NOMO-1 treated with DMSO at 0.1 percent for 48 hours (cell line): ENCODE data around the gene DNAJB8.
A peak's percentile ranks its signal among the peaks of the same experiment; 100 is the strongest.

Source experiments
- DNase-seq: peaks from one replicate; lab custom pipeline; 2025; ENCODE audit not compliant: unreplicated experiment; lab: John Stamatoyannopoulos, UW

DNAJB8 gene

DNA sequence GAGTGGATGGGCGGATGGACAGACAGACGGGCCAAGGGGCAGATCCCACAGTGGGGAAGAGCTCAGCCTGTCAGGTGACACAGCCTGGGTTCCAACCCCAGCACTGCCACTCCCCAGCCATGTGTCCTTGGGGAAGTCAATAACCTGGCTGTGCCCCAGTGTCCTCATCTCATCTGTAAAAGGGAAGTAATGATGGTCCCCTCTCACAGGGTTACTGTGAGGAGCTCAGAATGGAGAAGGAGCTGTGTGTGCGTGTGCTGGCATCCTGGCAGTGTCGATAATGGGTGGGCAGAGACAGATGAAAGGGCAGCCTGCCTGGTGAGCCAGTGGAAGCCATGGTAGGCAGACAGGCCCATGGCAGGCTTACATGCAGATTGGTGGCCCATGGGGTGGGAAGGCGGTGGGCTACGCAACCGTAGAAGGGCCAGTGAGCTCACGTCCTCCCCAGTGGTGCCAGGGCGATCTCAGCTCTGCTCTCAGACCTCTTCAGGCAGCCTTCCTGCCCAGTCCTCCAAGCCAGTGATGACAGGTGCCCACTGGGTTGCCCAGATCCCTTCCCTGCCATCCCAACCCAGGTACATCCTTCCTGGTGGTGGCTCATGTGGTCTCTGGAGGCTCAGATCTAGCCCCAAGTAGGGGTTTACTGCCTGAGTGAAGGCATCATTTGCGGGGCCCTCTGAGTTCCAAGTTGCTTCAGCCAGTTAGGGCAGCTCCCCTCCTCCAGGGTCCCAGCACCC, 2.3 kb upstream of the DNAJB8 start:
- peak; percentile 57 for DNase-seq

GRCh38 chr3:128468285-128468790, 1.6 kb upstream of the DNAJB8 start:
- no peak for DNase-seq

DNA sequence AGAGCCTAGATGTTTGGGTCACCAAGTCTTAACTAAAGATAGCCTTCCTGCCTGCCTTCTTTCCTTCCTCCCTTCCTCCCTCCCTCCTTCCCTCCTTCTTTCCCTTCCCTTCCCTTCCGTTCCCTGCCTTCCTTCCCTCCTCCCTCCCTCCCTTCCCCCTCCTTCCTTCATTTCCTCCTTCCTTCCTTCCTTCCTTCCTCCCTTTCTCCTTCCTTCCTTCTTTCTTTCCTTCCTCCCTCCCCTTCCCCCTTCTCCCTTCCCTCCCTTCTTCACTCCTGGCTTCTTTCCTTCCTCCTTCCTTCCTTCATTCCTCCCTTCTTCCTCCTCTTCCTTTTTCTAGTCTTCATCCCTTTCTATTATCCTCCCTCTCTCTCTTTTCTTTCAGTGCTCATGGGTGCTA, 2.0 kb downstream of the DNAJB8 start:
- DNase-seq = no peak

GRCh38 chr3:128464188-128464587, 2.5 kb downstream of the DNAJB8 start:
- DNase-seq = no peak

DNA sequence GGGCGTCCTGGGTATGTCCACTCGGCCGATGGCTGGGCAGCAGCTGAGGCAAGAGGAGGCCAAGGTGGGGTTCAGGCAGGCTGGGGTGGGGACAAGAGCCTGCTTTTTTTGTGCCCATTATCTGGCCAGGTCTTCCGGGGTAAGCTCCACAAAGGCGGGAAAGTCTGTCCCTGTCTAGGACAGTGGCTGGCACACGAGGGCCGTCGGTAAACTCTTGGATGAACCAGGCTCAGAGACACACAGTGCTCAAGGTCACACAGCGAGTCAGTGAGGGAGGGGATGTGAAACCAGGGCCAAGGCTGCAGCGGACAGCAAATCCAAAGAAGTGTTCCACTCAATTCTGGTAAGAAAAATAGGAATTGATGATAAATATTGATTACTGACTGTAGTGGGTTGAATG, 2.9 kb downstream of the DNAJB8 start:
- DNase-seq = no peak

- DNase-seq = no peak
Observed at GRCh38 chr3:128463354-128463753, 3.3 kb downstream of the DNAJB8 start.

GRCh38 chr3:128462931-128463330, 3.8 kb downstream of the DNAJB8 start:
- no peak for DNase-seq

DNA sequence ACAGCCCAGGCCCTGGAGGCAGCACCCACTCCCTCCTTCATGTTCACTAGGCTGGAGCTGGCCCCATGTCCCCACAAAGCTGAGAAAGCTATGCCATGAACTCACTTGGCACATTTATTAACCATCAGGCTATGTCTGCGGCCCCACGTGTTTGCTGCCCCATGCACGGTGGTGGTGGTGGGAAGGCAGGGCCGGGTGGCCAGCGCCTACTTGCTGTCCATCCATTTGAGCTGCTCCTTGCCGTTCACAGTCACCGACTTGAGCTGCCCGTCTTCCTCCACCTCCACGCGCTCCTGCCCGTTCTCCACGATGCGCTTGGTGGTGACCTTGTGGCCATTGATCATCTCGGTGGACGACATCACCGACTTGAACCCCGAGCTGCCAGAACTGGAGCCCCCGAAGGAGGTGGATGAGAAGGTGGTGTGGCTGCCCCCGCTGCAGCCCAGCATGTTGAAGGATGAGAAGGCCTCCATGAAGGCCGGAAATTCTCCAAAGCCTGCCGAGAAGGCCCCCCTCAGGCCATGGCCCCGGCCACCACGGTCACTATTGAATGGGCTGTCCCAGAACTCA, 4.3 kb downstream of the DNAJB8 start:
- no peak for DNase-seq

DNA sequence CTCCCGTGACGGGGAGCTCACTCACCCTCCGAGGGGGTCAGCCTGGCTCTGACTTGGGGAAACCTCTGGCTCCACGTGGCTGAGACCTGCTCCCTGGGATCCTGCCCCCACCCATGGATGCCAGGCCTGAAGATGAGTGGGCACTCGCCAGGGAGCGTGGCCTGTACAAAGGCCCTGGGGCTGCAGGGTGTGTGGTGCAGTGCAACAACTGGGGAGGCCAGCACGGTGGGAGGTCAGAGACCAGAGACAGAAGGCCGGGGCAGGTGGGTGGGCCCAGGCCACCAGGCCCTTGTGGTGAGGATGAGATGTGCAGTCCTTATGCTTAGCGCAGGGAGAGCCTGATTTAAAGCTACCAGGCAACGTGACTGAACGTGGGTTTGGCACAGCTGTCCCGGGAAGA, 5.0 kb downstream of the DNAJB8 start:
- no peak for DNase-seq

DNA sequence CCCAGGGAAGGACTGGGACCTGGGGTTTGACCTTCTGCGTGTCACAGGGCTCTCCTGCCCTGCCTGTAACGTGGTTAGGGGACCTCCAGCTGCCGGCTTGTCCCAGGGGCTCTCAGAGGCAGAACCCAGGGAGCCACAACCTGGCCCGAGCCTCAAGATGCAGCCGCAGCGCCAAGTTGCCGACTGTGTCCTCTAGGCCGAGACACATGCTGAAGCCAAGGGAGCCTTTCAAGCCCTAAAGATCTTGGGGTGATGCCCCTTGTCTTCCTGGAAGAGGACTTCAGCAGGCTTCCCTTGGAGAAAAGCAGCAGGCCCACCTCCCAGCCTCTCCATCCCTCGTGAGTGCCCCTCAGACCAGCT, 7.2 kb downstream of the DNAJB8 start:
- DNase-seq = no peak

GRCh38 chr3:128458746-128459460, 7.8 kb downstream of the DNAJB8 start:
- DNase-seq = no peak

DNA sequence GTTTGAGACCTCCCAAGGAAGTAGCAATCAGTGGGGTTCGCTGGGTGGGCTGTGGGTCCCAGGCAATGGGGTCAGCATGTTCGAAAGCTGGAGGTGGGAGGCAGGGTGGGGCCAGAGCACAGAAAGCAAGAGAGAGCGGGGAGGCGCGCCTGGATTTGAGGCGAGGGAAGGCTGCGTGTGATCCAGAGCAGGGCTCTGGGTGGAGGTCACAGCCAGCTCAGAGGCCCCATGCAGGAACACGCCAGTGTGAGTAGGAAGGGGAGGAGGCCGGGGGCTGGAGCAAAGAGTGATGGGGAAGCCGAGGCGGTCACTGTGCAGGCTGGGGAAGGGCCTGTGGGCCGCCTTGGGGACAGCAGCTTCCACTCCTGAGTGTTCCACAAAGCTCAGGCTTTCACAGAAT, 8.8 kb downstream of the DNAJB8 start:
- DNase-seq = no peak

GRCh38 chr3:128456776-128457715, 9.6 kb downstream of the DNAJB8 start:
- no peak for DNase-seq

- no peak for DNase-seq
Observed at GRCh38 chr3:128455786-128456748, 10.6 kb downstream of the DNAJB8 start.

DNA sequence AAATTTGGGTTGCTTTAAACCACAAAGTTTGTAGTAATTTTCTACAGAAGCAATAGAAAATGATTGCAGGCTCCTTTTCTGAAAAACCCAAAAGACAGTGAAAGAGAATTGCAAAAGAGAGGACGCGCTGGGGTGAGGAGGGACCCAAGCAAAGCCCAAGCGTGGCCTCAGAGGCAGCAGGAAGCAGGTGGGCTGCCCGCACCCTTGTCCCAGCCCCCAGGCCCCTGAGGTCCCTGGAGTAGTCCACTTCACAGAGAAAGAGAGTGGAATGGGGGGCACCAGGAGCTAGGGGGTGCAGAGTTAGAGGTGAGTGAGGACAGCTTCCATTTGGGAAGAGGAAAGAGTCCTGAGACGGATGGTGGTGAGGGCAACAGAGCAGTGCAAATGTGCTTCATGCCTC, 11.6 kb downstream of the DNAJB8 start:
- no peak for DNase-seq

GRCh38 chr3:128454310-128454618, 12.4 kb downstream of the DNAJB8 start:
- DNase-seq = no peak

- no peak for DNase-seq
Observed at GRCh38 chr3:128453501-128454309, 13.0 kb downstream of the DNAJB8 start.

- no peak for DNase-seq
Observed at GRCh38 chr3:128452678-128453275, 13.9 kb downstream of the DNAJB8 start.

DNA sequence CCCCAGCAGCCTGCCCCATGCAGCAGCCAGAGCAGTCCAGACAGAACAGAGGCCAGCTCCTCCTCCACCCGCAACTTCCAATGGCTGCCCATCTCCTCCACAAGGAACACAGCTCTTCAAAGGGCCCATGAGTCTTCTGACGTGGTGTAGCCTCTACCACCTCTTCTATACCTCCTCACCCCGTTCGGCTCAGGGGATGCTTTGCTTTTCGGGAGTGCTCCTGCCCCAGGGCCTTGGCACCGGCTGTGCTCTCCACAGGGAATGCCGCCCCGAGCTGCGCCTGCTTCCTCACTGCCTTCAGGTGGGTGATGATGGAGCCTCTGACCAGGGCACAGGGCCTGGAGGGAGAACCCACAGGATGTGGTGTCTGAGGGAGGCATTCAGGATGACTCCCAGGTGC, 14.6 kb downstream of the DNAJB8 start:
- no peak for DNase-seq
